HEK293 (cell line): ENCODE measurements around the gene ZMYND15.

ENCODE experiments used
- BCL6B ChIP-seq: fragments of 450-650 bp; formaldehyde crosslinking; IDR thresholded peaks from 2 replicates; pipeline ENCODE4 v1.5.1; 2017; ENCODE audit warnings: missing biosample characterization, missing genetic modification characterization
- GFI1B ChIP-seq: fragments of 450-650 bp; formaldehyde crosslinking; IDR thresholded peaks from 2 replicates; pipeline ENCODE4 v1.5.1; 2016; ENCODE audit warnings: missing biosample characterization, missing genetic modification characterization
- KLF7 ChIP-seq: fragments of 450-650 bp; formaldehyde crosslinking; IDR thresholded peaks from 2 replicates; pipeline ENCODE4 v1.5.1; 2016; ENCODE audit warnings: missing biosample characterization, missing genetic modification characterization, borderline replicate concordance
- KLF9 ChIP-seq: fragments of 450-650 bp; formaldehyde crosslinking; IDR thresholded peaks from 2 replicates; pipeline ENCODE4 v1.5.1; 2016; ENCODE audit warnings: missing biosample characterization, missing genetic modification characterization, low read depth
- PRDM10 ChIP-seq: fragments of 450-650 bp; formaldehyde crosslinking; IDR thresholded peaks from 2 replicates; pipeline ENCODE4 v1.5.1; 2016; ENCODE audit warnings: missing biosample characterization, missing genetic modification characterization
- TCF7L2 ChIP-seq: IDR thresholded peaks from 2 replicates; pipeline ENCODE4 v1.6.1; 2011; ENCODE audit warnings: low read depth, mild to moderate bottlenecking, inconsistent platforms, low read length, moderate library complexity, borderline replicate concordance
- WT1 ChIP-seq: fragments of 450-650 bp; formaldehyde crosslinking; IDR thresholded peaks from 2 replicates; pipeline ENCODE4 v1.5.1; 2016; ENCODE audit warnings: missing biosample characterization, missing genetic modification characterization
- ZBTB26 ChIP-seq: fragments of 450-650 bp; formaldehyde crosslinking; optimal IDR thresholded peaks from 2 replicates; pipeline ENCODE3; 2016; ENCODE audit warnings: missing biosample characterization, mild to moderate bottlenecking, missing genetic modification characterization
- ZBTB7A ChIP-seq: fragments of 450-650 bp; formaldehyde crosslinking; IDR thresholded peaks from 2 replicates; pipeline ENCODE4 v1.5.1; 2016; ENCODE audit warnings: low read depth, missing biosample characterization, missing genetic modification characterization
- ZNF112 ChIP-seq: fragments of 450-650 bp; formaldehyde crosslinking; IDR thresholded peaks from 2 replicates; pipeline ENCODE4 v1.5.0; 2017; ENCODE audit warnings: missing biosample characterization, missing genetic modification characterization
- ZNF133 ChIP-seq: fragments of 450-650 bp; formaldehyde crosslinking; IDR thresholded peaks from 2 replicates; pipeline ENCODE4 v1.5.1; 2016; ENCODE audit warnings: missing biosample characterization, missing genetic modification characterization
- ZNF157 ChIP-seq: fragments of 450-650 bp; formaldehyde crosslinking; IDR thresholded peaks from 2 replicates; pipeline ENCODE4 v1.5.1; 2016; ENCODE audit warnings: missing biosample characterization, missing genetic modification characterization
- ZNF169 ChIP-seq: fragments of 450-650 bp; formaldehyde crosslinking; IDR thresholded peaks from 2 replicates; pipeline ENCODE4 v1.5.1; 2016; ENCODE audit warnings: missing biosample characterization, missing genetic modification characterization
- ZNF175 ChIP-seq: fragments of 450-650 bp; formaldehyde crosslinking; IDR thresholded peaks from 2 replicates; pipeline ENCODE4 v1.5.1; 2016; ENCODE audit warnings: missing biosample characterization, missing genetic modification characterization
- ZNF19 ChIP-seq: fragments of 450-650 bp; formaldehyde crosslinking; IDR thresholded peaks from 2 replicates; pipeline ENCODE4; 2016; ENCODE audit warnings: missing biosample characterization, missing genetic modification characterization, low read depth
- ZNF2 ChIP-seq: fragments of 450-650 bp; formaldehyde crosslinking; IDR thresholded peaks from 2 replicates; pipeline ENCODE4 v1.5.1; 2016; ENCODE audit warnings: missing biosample characterization, missing genetic modification characterization
- ZNF211 ChIP-seq: fragments of 450-650 bp; formaldehyde crosslinking; IDR thresholded peaks from 2 replicates; pipeline ENCODE4 v1.5.1; 2016; ENCODE audit warnings: low read depth, missing biosample characterization, missing genetic modification characterization
- ZNF23 ChIP-seq: fragments of 450-650 bp; formaldehyde crosslinking; IDR thresholded peaks from 2 replicates; pipeline ENCODE4 v1.5.1; 2016; ENCODE audit warnings: missing biosample characterization, missing genetic modification characterization, borderline replicate concordance
- ZNF266 ChIP-seq: fragments of 450-650 bp; formaldehyde crosslinking; IDR thresholded peaks from 2 replicates; pipeline ENCODE4 v1.5.1; 2016; ENCODE audit warnings: missing biosample characterization, missing genetic modification characterization, low read depth
- ZNF341 ChIP-seq: fragments of 450-650 bp; formaldehyde crosslinking; IDR thresholded peaks from 2 replicates; pipeline ENCODE4; 2016; ENCODE audit warnings: low read depth, missing biosample characterization, missing genetic modification characterization
- ZNF391 ChIP-seq: fragments of 450-650 bp; formaldehyde crosslinking; IDR thresholded peaks from 2 replicates; pipeline ENCODE4 v1.5.1; 2016; ENCODE audit warnings: low read depth, missing biosample characterization, missing genetic modification characterization, borderline replicate concordance
- ZNF510 ChIP-seq: fragments of 450-650 bp; formaldehyde crosslinking; IDR thresholded peaks from 2 replicates; pipeline ENCODE4 v1.5.1; 2018; ENCODE audit warnings: mild to moderate bottlenecking, missing genetic modification characterization, missing biosample characterization; ENCODE audit not compliant: insufficient replicate concordance
- ZNF514 ChIP-seq: fragments of 450-650 bp; formaldehyde crosslinking; IDR thresholded peaks from 2 replicates; pipeline ENCODE4 v1.5.1; 2016; ENCODE audit warnings: missing biosample characterization, missing genetic modification characterization
- ZNF518A ChIP-seq: fragments of 450-650 bp; formaldehyde crosslinking; conservative IDR thresholded peaks from 2 replicates; pipeline ENCODE4 v1.5.1; 2016; ENCODE audit warnings: low read depth, missing biosample characterization, missing genetic modification characterization
- ZNF548 ChIP-seq: fragments of 450-650 bp; formaldehyde crosslinking; IDR thresholded peaks from 2 replicates; pipeline ENCODE4 v1.5.1; 2016; ENCODE audit warnings: missing biosample characterization, missing genetic modification characterization
- ZNF596 ChIP-seq: fragments of 450-650 bp; IDR thresholded peaks from 2 replicates; pipeline ENCODE4 v1.5.0; 2018; ENCODE audit warnings: missing biosample characterization, mild to moderate bottlenecking, missing genetic modification characterization, moderate library complexity
- ZNF768 ChIP-seq: fragments of 450-650 bp; formaldehyde crosslinking; IDR thresholded peaks from 2 replicates; pipeline ENCODE4 v1.5.1; 2018; ENCODE audit warnings: missing biosample characterization, mild to moderate bottlenecking, missing genetic modification characterization
- ZNF830 ChIP-seq: fragments of 450-650 bp; IDR thresholded peaks from 2 replicates; pipeline ENCODE4 v1.5.0; 2018; ENCODE audit warnings: missing biosample characterization, missing genetic modification characterization, low read depth, mild to moderate bottlenecking, moderate library complexity
- ZSCAN4 ChIP-seq: fragments of 450-650 bp; formaldehyde crosslinking; IDR thresholded peaks from 2 replicates; pipeline ENCODE4 v1.5.1; 2017; ENCODE audit warnings: missing biosample characterization, missing genetic modification characterization

ZMYND15 gene

GRCh38 chr17:4719684-4720221 lies 19.9 kb upstream of the ZMYND15 start (continued):
- TF ChIP-seq BCL6B (no peak), ZNF211 (tag by site-specific recombination) (no peak), ZBTB26 (tag by site-specific recombination) (peak; percentile 14), ZNF157 (no peak), KLF7 (tag by site-specific recombination) (no peak), ZNF830 (tag by site-specific recombination) (no peak), WT1 (peak; percentile 95), ZNF19 (tag by site-specific recombination) (peak; percentile 95), ZNF514 (tag by site-specific recombination) (no peak), ZNF510 (tag by site-specific recombination) (no peak), ZNF518A (tag by site-specific recombination) (no peak), ZBTB7A (no peak; the same call in 1 of the 2 replicates), ZSCAN4 (tag by site-specific recombination) (no peak), ZNF112 (no peak), KLF9 (tag by site-specific recombination) (peak; percentile 18; the same call in 1 of the 2 replicates), ZNF169 (tag by site-specific recombination) (no peak), ZNF341 (tag by site-specific recombination) (peak; percentile 87), ZNF133 (tag by site-specific recombination) (no peak), ZNF266 (no peak), ZNF391 (tag by site-specific recombination) (no peak), GFI1B (no peak), ZNF2 (tag by site-specific recombination) (peak; percentile 94), ZNF548 (tag by site-specific recombination) (no peak), ZNF175 (tag by site-specific recombination) (no peak), ZNF596 (tag by site-specific recombination) (no peak), ZNF23 (tag by site-specific recombination) (no peak), TCF7L2 (no peak), ZNF768 (tag by site-specific recombination) (no peak), PRDM10 (tag by site-specific recombination) (peak; percentile 72)
